ENCODE results near the gene NKX1-2.

The NKX1-2 gene

DNA sequence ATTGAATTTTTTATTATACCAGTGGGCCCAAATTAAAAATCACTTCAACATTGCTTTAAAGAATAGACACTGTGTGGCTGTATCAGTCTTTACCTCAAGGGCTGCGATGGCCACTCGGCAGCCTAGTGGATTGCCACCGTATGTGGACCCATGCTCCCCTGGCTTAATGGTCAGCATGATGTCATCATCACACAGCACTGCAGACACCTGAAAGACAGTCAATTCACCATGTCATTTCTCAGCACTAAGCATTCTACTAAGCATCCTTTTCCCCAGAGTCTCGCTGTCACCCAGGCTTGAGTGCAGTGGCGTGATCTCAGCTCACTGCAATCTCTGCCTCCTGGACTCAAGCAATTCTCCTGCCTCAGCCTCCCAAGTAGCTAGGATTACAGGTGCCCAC is 48.2 kb downstream of the NKX1-2 start:
- peaks cover 10% of the 10 kb centered on the region for H3K4me1 Mint-ChIP-seq
- no peak overlapping the region for H3K4me3 Mint-ChIP-seq
- DNase-seq: no peak
- H3K36me3 Mint-ChIP-seq: peaks cover 23% of the 10 kb centered on the region
- no peaks in the 10 kb centered on the region for H3K9me3 Mint-ChIP-seq
- CTCF ChIA-PET: interaction anchor here (1.5 to 4.6 kb wide), 2 partner anchors 13 to 405 kb away, joined by 4 to 34 read pairs; no protein-coding TSS in a partner anchor
- no peak overlapping the region for H3K27ac Mint-ChIP-seq
- no peaks in the 10 kb centered on the region for H3K27me3 Mint-ChIP-seq

Data from activated naive CD4-positive, alpha-beta T cell treated with anti-CD3 and anti-CD28 coated beads, Interleukin-2, amount 10 ng/mL, durations not matched to agents 7 days and 5 days (primary cell).